ENCODE measurements around the gene FRMD6. TPM values are rescaled to one million over a fixed set of nuclear protein-coding genes. Genes with fewer than 3 reads are reported as not detected.

Gene FRMD6
- total RNA-seq, 1 experiment from 2014 or later: 11.4 TPM

DNA sequence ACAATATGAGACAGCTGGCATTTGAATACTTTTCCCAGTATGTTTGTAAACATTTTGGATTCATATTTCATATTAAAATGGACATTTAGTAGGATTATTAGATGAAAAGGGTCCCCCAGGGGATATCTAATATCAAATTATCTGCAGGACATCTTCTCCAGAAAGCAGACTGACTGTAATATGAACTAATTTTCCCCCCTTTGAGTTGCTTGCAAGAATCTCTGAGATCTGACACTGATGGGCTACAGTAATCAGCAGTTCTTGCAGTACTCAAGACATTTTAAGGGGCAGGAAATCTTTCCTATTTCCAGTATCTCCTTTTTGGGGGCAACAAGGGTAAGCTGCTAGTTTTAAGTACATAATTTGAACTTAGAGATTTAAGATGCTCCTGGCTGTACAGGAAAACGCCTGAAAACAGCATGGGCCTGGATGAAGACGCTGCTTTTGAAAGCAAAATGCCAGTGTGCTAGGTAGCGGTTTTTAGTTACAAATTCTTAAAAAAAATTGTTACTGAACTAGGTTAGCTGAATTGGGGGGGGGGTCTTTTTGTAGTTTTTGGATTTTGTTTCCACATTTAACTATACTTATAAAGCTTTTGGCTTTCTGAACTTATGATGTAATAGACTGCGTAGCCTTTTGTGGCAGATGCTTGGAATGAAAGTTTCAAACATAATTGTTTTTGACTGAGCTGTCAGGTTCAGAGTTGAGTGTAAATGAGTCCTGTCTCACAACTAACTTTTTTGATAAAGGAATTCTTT, 2.2 kb downstream of the FRMD6 start (continued):
- TF ChIP-seq, protein P1, sequence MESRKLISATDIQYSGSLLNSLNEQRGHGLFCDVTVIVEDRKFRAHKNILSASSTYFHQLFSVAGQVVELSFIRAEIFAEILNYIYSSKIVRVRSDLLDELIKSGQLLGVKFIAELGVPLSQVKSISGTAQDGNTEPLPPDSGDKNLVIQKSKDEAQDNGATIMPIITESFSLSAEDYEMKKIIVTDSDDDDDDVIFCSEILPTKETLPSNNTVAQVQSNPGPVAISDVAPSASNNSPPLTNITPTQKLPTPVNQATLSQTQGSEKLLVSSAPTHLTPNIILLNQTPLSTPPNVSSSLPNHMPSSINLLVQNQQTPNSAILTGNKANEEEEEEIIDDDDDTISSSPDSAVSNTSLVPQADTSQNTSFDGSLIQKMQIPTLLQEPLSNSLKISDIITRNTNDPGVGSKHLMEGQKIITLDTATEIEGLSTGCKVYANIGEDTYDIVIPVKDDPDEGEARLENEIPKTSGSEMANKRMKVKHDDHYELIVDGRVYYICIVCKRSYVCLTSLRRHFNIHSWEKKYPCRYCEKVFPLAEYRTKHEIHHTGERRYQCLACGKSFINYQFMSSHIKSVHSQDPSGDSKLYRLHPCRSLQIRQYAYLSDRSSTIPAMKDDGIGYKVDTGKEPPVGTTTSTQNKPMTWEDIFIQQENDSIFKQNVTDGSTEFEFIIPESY (IDR thresholded peaks at IDR 0.05; ENCODE audit: extremely low read depth, insufficient replicate concordance, low read length): no peak
- TF ChIP-seq EZH2 (IDR thresholded peaks at IDR 0.05): no peak
- no peak for TF ChIP-seq CEBPB (IDR thresholded peaks at IDR 0.05; ENCODE audit: low read depth)
- no peak for TF ChIP-seq SRF (IDR thresholded peaks at IDR 0.05; ENCODE audit: low read depth)
- TF ChIP-seq SIN3A (IDR thresholded peaks at IDR 0.05; ENCODE audit: low read depth): no peak
- TF ChIP-seq ELF1 (IDR thresholded peaks at IDR 0.05; ENCODE audit: borderline replicate concordance, low read depth): no peak
- no peak for TF ChIP-seq CBX3 (IDR thresholded peaks at IDR 0.05; ENCODE audit: low read depth)
- no peak for TF ChIP-seq EGR1 (IDR thresholded peaks at IDR 0.05; ENCODE audit: low read depth)

- no peak overlapping the region for H2AFZ ChIP-seq (ENCODE audit: low read depth, low read length, poor library complexity, severe bottlenecking)
- no peak overlapping the region for H3K27ac ChIP-seq (ENCODE audit: low read depth, low read length)
- CTCF ChIA-PET: interaction anchor here (2.8 kb wide), 1 partner anchor 122 kb away, joined by 13 read pairs; no protein-coding TSS in a partner anchor
- RAD21 ChIA-PET (ENCODE audit: low non-redundant PET in 1 of 2, low total read pairs in 2 of 2, uncharacterized antibody in 2 of 2, unreplicated experiment in 2 of 2): no interaction called here
- H3K79me2 ChIP-seq (ENCODE audit: insufficient read depth, low read length): peaks cover 18% of the 10 kb centered on the region
- H3K9me2 ChIP-seq (ENCODE audit: insufficient read depth): no peaks in the 10 kb centered on the region
- H3K4me2 ChIP-seq (ENCODE audit: low read length): no peak overlapping the region
- H3K9me3 ChIP-seq (ENCODE audit: control insufficient read depth in 1 of 2, insufficient read depth in 1 of 2, low read depth in 1 of 2, low read length in 2 of 2): no peaks in the 10 kb centered on the region
- DNase-seq (ENCODE audit: low read depth, low spot score) (no peak), ATAC-seq (no peak)
- H3K9ac ChIP-seq (ENCODE audit: low read length): no peak overlapping the region
- peaks cover 13 to 28% of the 10 kb centered on the region in 2 experiments for H3K4me1 ChIP-seq (ENCODE audit: control insufficient read depth in 1 of 2, insufficient read depth in 2 of 2, low read length in 2 of 2)
- no peak overlapping the region for H3K4me3 ChIP-seq (replicated peaks in 1 of 2; ENCODE audit: low read depth in 1 of 2, low read length in 2 of 2)
- H4K20me1 ChIP-seq (ENCODE audit: insufficient read depth): no peaks in the 10 kb centered on the region
- POLR2A ChIA-PET: no interaction called here
- intact Hi-C loops (cut with micrococcal nuclease): loop anchor here (5.0 kb wide), 1 partner anchor 128 kb away; no protein-coding TSS in a partner anchor
- H3K27me3 ChIP-seq (ENCODE audit: insufficient read depth, low read length): no peaks in the 10 kb centered on the region
- no peaks in the 10 kb centered on the region for H3K36me3 ChIP-seq (ENCODE audit: control insufficient read depth in 1 of 2, insufficient read depth in 2 of 2, low read length in 2 of 2)
- no TSS peak for BruUV-seq (replicated peaks)
- no peak for TF ChIP-seq ZNF274 (IDR thresholded peaks at IDR 0.05; ENCODE audit: low read depth, low read length)
- TF ChIP-seq, protein P2, sequence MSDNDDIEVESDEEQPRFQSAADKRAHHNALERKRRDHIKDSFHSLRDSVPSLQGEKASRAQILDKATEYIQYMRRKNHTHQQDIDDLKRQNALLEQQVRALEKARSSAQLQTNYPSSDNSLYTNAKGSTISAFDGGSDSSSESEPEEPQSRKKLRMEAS (IDR thresholded peaks at IDR 0.05): no peak
- TF ChIP-seq EZH2phosphoT487 (IDR thresholded peaks at IDR 0.05; ENCODE audit: borderline replicate concordance): no peak
- no peak for TF ChIP-seq POLR2A (IDR thresholded peaks at IDR 0.05; ENCODE audit: borderline replicate concordance, extremely low read depth, insufficient read depth, insufficient read length)
- TF ChIP-seq REST (IDR thresholded peaks at IDR 0.05; ENCODE audit: low read depth): no peak
- no peak for TF ChIP-seq CTCF (IDR thresholded peaks at IDR 0.05 in 2 of 3, conservative IDR thresholded peaks at IDR 0.05 in 1 of 3; ENCODE audit: borderline replicate concordance in 1 of 3, insufficient read depth in 1 of 3, low read depth in 2 of 3, low read length in 2 of 3)
- no peak for TF ChIP-seq RAD21 (IDR thresholded peaks at IDR 0.05; ENCODE audit: low read depth)
- TF ChIP-seq, protein P1 (IDR thresholded peaks at IDR 0.05; ENCODE audit: extremely low read depth, insufficient replicate concordance, low read length): no peak
- no peak for TF ChIP-seq SRF (IDR thresholded peaks at IDR 0.05; ENCODE audit: low read depth)
These were observed 2.8 kb downstream of the FRMD6 start for GRCh38 chr14:51654533-51654845.

All from HCT116 (cell line).